HEK293T (cell line): Measurements from ENCODE around the gene CSNK1D.

ENCODE experiments used
- BHLHE40 ChIP-seq: fragments of 450-650 bp; IDR thresholded peaks from 2 replicates; pipeline ENCODE4 v1.6.1; 2016; ENCODE audit warnings: mild to moderate bottlenecking, moderate library complexity, borderline replicate concordance
- ELF4 ChIP-seq: fragments of 450-650 bp; IDR thresholded peaks from 2 replicates; pipeline ENCODE4 v1.6.1; 2017; ENCODE audit warnings: antibody characterized with exemption
- FOXA1 ChIP-seq: fragments of 450-650 bp; IDR thresholded peaks from 2 replicates; pipeline ENCODE4 v1.6.1; 2016; ENCODE audit warnings: mild to moderate bottlenecking
- FOXK2 ChIP-seq: fragments of 450-650 bp; IDR thresholded peaks from 2 replicates; pipeline ENCODE4 v1.6.1; 2016; ENCODE audit warnings: mild to moderate bottlenecking
- FOXM1 ChIP-seq: fragments of 450-650 bp; IDR thresholded peaks from 2 replicates; pipeline ENCODE4 v1.6.1; 2017; ENCODE audit warnings: mild to moderate bottlenecking, borderline replicate concordance
- L3MBTL2 ChIP-seq: fragments of 450-650 bp; conservative IDR thresholded peaks from 2 replicates; pipeline ENCODE4 v1.6.1; 2016; ENCODE audit warnings: mild to moderate bottlenecking
- SP1 ChIP-seq: fragments of 450-650 bp; IDR thresholded peaks from 2 replicates; pipeline ENCODE4 v1.6.1; 2017
- SUZ12 ChIP-seq: fragments of 450-650 bp; IDR thresholded peaks from 2 replicates; pipeline ENCODE4 v1.6.1; 2016; ENCODE audit warnings: mild to moderate bottlenecking
- TARDBP ChIP-seq: fragments of 450-650 bp; IDR thresholded peaks from 2 replicates; pipeline ENCODE4 v1.6.1; 2016
- ZNF384 ChIP-seq: fragments of 450-650 bp; IDR thresholded peaks from 2 replicates; pipeline ENCODE4 v1.6.1; 2016

- no peak for TF ChIP-seq TARDBP
- TF ChIP-seq SP1, result no peak
- no peak for TF ChIP-seq ZNF384
- TF ChIP-seq FOXM1, result no peak
- no peak for TF ChIP-seq FOXA1
- TF ChIP-seq ELF4, result no peak
- no peak for TF ChIP-seq FOXK2
- TF ChIP-seq L3MBTL2, result no peak
- no peak for TF ChIP-seq BHLHE40
- no peak for TF ChIP-seq SUZ12
Observed at GRCh38 chr17:82215972-82216300, 57.6 kb downstream of the CSNK1D start.
